Astrocyte (in vitro differentiated cells and primary cell): ENCODE data around the gene MED12L.

Experiments used
- EZH2 ChIP-seq: IDR thresholded peaks from 2 replicates; pipeline ENCODE4 v1.6.1; 2012; ENCODE audit warnings: mild to moderate bottlenecking, low read length, inconsistent platforms; ENCODE audit not compliant: insufficient read depth
- TF ChIP-seq, protein P1 (sequence below): IDR thresholded peaks from 2 replicates; pipeline ENCODE4 v1.5.1; 2011; ENCODE audit warnings: low read depth, mild to moderate bottlenecking, inconsistent platforms, low read length, moderate library complexity; ENCODE audit not compliant: insufficient read depth

DNA sequence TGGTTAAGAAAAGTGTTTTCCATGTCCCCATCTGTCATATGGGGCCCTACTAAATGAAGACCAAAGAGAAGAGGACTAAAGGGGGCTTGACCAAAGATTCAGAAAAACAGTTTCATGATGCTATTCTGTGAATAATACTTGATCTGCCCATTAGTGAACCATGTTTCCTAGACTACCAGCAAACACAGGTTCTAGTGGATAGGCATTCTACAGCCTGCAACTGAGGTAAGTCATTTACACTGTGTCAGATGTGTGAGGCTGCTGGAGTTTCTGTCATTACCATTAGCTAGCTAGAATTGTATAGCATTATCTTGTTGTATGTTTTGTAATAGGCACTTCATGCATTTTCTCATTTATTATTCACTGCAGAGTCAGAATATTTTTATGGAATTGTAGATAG, 111.0 kb downstream of the MED12L start:
- TF ChIP-seq, protein P1, sequence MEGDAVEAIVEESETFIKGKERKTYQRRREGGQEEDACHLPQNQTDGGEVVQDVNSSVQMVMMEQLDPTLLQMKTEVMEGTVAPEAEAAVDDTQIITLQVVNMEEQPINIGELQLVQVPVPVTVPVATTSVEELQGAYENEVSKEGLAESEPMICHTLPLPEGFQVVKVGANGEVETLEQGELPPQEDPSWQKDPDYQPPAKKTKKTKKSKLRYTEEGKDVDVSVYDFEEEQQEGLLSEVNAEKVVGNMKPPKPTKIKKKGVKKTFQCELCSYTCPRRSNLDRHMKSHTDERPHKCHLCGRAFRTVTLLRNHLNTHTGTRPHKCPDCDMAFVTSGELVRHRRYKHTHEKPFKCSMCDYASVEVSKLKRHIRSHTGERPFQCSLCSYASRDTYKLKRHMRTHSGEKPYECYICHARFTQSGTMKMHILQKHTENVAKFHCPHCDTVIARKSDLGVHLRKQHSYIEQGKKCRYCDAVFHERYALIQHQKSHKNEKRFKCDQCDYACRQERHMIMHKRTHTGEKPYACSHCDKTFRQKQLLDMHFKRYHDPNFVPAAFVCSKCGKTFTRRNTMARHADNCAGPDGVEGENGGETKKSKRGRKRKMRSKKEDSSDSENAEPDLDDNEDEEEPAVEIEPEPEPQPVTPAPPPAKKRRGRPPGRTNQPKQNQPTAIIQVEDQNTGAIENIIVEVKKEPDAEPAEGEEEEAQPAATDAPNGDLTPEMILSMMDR, result no peak
- TF ChIP-seq EZH2, result no peak
